WTC11 (cell line): ENCODE data around the gene A1CF. TPM values are rescaled to one million over a fixed set of nuclear protein-coding genes. Genes with fewer than 3 reads are reported as not detected.

ENCODE experiments used
- ATAC-seq: fragments of 200-7000 bp; cut with Tn5 transposase; 2 replicates; pipeline ENCODE4 v1.10.0; 2021; ENCODE audit warnings: mild to moderate bottlenecking, moderate library complexity
- CTCF ChIA-PET: fragments of 300-600 bp; sonication (Branson Sonifier 250); formaldehyde crosslinking; loops from one replicate; lab custom pipeline; 2021; ENCODE audit warnings: antibody characterized with exemption; lab: Charles Lee
- POLR2A ChIA-PET: fragments of 350-600 bp; sonication (Branson Sonifier 250); formaldehyde crosslinking; loops from one replicate; lab custom pipeline; 2021; ENCODE audit warnings: antibody characterized with exemption; lab: Charles Lee
- DNase-seq: peaks from one replicate; pipeline ENCODE4 v3.0.0; 2021; ENCODE audit warnings: low spot score
- H3K27ac Mint-ChIP-seq: 2 replicates; pipeline ENCODE4 v1.8.0; 2021; ENCODE audit warnings: mixed read lengths
- H3K27me3 Mint-ChIP-seq: 2 replicates; pipeline ENCODE4 v1.8.0; 2021; ENCODE audit warnings: low read depth, mild to moderate bottlenecking, moderate library complexity, mixed read lengths
- H3K36me3 Mint-ChIP-seq: 2 replicates; pipeline ENCODE4 v1.8.0; 2021; ENCODE audit warnings: mixed read lengths
- H3K4me1 Mint-ChIP-seq: 2 replicates; pipeline ENCODE4 v1.8.0; 2022; ENCODE audit warnings: mixed read lengths
- H3K4me3 Mint-ChIP-seq: 2 replicates; pipeline ENCODE4 v1.8.0; 2021; ENCODE audit warnings: mild to moderate bottlenecking, moderate library complexity, mixed read lengths
- H3K9me3 Mint-ChIP-seq: 2 replicates; pipeline ENCODE4 v1.8.0; 2021; ENCODE audit warnings: mixed read lengths
- NFATC4 ChIP-seq: fragments of 250-450 bp; sonication (Bioruptor Pico); IDR thresholded peaks from 2 replicates; pipeline ENCODE4 v1.9.0; 2021; ENCODE audit warnings: mild to moderate bottlenecking
- NFE2L1 ChIP-seq: sonication (generic); formaldehyde crosslinking; IDR thresholded peaks from 2 replicates; pipeline ENCODE4 v1.8.1; 2023; ENCODE audit warnings: missing genetic modification reagents
- NR2C2 ChIP-seq: sonication (generic); formaldehyde crosslinking; IDR thresholded peaks from 2 replicates; pipeline ENCODE4 v1.8.0; 2022; ENCODE audit warnings: mild to moderate bottlenecking, missing genetic modification reagents
- OVOL2 ChIP-seq: fragments of 250-450 bp; sonication (Bioruptor Pico); IDR thresholded peaks from 2 replicates; pipeline ENCODE4 v1.9.0; 2021; ENCODE audit warnings: mild to moderate bottlenecking, borderline replicate concordance
- TP53 ChIP-seq: sonication (generic); formaldehyde crosslinking; IDR thresholded peaks from 2 replicates; pipeline ENCODE4 v1.8.1; 2023; ENCODE audit warnings: mild to moderate bottlenecking, missing genetic modification reagents
- total RNA-seq: library from RNA; stranded (reverse); gene quantifications from 3 replicates; pipeline ENCODE4 v1.2.3, GENCODE V29; 2021
- TF ChIP-seq, protein P1 (sequence below): sonication (generic); formaldehyde crosslinking; IDR thresholded peaks from 2 replicates; pipeline ENCODE4 v1.8.1; 2022; ENCODE audit warnings: mild to moderate bottlenecking, missing genetic modification reagents, moderate library complexity, borderline replicate concordance
- TF ChIP-seq, protein P2 (sequence below): sonication (generic); formaldehyde crosslinking; IDR thresholded peaks from 2 replicates; pipeline ENCODE4 v1.8.0; 2022; ENCODE audit warnings: mild to moderate bottlenecking, missing genetic modification reagents
- TF ChIP-seq, protein P3 (sequence below): sonication (generic); formaldehyde crosslinking; IDR thresholded peaks from 2 replicates; pipeline ENCODE4 v1.8.0; 2023; ENCODE audit warnings: missing genetic modification reagents, mild to moderate bottlenecking, borderline replicate concordance
- TF ChIP-seq, protein P4 (sequence below): sonication (generic); formaldehyde crosslinking; IDR thresholded peaks from 2 replicates; pipeline ENCODE4 v1.8.1; 2022; ENCODE audit warnings: low read depth, missing genetic modification reagents, borderline replicate concordance
- TF ChIP-seq, protein P5 (sequence below): fragments of 250-450 bp; sonication (Bioruptor Pico); IDR thresholded peaks from 2 replicates; pipeline ENCODE4 v1.9.0; 2021; ENCODE audit warnings: mild to moderate bottlenecking

A1CF gene
- total RNA-seq, 1 experiment from 2014 or later = 0.07 TPM

DNA sequence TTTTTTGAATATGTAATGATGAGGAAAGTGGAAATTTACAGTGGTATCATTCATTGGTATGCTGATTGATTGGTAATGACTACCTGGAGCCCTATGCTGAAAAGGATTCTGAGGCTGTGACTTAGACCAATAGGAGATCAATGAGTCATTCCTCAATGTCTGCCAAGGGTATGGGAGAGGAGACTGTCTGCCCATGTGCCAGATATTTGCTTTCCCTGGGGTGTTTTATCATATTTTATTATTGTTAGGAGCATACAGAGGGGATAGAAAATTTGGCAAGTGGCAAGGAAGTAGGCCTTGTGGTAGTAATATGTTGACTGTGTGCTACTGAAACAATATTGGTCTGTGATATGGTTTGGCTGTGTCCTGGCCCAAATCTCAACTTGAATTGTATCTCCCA lies 90.9 kb downstream of the A1CF start:
- no peaks in the 10 kb centered on the region for H3K36me3 Mint-ChIP-seq
- CTCF ChIA-PET = no interaction called here
- TF ChIP-seq, protein P1, sequence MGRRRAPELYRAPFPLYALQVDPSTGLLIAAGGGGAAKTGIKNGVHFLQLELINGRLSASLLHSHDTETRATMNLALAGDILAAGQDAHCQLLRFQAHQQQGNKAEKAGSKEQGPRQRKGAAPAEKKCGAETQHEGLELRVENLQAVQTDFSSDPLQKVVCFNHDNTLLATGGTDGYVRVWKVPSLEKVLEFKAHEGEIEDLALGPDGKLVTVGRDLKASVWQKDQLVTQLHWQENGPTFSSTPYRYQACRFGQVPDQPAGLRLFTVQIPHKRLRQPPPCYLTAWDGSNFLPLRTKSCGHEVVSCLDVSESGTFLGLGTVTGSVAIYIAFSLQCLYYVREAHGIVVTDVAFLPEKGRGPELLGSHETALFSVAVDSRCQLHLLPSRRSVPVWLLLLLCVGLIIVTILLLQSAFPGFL (CRISPR knock-in tag) = no peak
- TF ChIP-seq, protein P2, sequence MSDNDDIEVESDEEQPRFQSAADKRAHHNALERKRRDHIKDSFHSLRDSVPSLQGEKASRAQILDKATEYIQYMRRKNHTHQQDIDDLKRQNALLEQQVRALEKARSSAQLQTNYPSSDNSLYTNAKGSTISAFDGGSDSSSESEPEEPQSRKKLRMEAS (CRISPR knock-in tag) = no peak
- no peak for TF ChIP-seq NR2C2 (CRISPR knock-in tag)
- no peak for TF ChIP-seq TP53 (CRISPR knock-in tag)
- TF ChIP-seq OVOL2 (CRISPR knock-in tag) = no peak
- TF ChIP-seq, protein P3, sequence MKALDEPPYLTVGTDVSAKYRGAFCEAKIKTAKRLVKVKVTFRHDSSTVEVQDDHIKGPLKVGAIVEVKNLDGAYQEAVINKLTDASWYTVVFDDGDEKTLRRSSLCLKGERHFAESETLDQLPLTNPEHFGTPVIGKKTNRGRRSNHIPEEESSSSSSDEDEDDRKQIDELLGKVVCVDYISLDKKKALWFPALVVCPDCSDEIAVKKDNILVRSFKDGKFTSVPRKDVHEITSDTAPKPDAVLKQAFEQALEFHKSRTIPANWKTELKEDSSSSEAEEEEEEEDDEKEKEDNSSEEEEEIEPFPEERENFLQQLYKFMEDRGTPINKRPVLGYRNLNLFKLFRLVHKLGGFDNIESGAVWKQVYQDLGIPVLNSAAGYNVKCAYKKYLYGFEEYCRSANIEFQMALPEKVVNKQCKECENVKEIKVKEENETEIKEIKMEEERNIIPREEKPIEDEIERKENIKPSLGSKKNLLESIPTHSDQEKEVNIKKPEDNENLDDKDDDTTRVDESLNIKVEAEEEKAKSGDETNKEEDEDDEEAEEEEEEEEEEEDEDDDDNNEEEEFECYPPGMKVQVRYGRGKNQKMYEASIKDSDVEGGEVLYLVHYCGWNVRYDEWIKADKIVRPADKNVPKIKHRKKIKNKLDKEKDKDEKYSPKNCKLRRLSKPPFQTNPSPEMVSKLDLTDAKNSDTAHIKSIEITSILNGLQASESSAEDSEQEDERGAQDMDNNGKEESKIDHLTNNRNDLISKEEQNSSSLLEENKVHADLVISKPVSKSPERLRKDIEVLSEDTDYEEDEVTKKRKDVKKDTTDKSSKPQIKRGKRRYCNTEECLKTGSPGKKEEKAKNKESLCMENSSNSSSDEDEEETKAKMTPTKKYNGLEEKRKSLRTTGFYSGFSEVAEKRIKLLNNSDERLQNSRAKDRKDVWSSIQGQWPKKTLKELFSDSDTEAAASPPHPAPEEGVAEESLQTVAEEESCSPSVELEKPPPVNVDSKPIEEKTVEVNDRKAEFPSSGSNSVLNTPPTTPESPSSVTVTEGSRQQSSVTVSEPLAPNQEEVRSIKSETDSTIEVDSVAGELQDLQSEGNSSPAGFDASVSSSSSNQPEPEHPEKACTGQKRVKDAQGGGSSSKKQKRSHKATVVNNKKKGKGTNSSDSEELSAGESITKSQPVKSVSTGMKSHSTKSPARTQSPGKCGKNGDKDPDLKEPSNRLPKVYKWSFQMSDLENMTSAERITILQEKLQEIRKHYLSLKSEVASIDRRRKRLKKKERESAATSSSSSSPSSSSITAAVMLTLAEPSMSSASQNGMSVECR (CRISPR knock-in tag) = no peak
- TF ChIP-seq, protein P4, sequence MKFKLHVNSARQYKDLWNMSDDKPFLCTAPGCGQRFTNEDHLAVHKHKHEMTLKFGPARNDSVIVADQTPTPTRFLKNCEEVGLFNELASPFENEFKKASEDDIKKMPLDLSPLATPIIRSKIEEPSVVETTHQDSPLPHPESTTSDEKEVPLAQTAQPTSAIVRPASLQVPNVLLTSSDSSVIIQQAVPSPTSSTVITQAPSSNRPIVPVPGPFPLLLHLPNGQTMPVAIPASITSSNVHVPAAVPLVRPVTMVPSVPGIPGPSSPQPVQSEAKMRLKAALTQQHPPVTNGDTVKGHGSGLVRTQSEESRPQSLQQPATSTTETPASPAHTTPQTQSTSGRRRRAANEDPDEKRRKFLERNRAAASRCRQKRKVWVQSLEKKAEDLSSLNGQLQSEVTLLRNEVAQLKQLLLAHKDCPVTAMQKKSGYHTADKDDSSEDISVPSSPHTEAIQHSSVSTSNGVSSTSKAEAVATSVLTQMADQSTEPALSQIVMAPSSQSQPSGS (CRISPR knock-in tag) = no peak
- TF ChIP-seq, all 79 proteins: peak for 0
- peaks cover 21% of the 10 kb centered on the region for H3K9me3 Mint-ChIP-seq
- H3K27me3 Mint-ChIP-seq = no peaks in the 10 kb centered on the region
- no peaks in the 10 kb centered on the region; the same call in 1 of the 2 replicates for H3K4me1 Mint-ChIP-seq
- no peak overlapping the region for H3K27ac Mint-ChIP-seq
- H3K4me3 Mint-ChIP-seq = no peak overlapping the region
- POLR2A ChIA-PET = no interaction called here
- no peak for ATAC-seq
- no peak for DNase-seq

DNA sequence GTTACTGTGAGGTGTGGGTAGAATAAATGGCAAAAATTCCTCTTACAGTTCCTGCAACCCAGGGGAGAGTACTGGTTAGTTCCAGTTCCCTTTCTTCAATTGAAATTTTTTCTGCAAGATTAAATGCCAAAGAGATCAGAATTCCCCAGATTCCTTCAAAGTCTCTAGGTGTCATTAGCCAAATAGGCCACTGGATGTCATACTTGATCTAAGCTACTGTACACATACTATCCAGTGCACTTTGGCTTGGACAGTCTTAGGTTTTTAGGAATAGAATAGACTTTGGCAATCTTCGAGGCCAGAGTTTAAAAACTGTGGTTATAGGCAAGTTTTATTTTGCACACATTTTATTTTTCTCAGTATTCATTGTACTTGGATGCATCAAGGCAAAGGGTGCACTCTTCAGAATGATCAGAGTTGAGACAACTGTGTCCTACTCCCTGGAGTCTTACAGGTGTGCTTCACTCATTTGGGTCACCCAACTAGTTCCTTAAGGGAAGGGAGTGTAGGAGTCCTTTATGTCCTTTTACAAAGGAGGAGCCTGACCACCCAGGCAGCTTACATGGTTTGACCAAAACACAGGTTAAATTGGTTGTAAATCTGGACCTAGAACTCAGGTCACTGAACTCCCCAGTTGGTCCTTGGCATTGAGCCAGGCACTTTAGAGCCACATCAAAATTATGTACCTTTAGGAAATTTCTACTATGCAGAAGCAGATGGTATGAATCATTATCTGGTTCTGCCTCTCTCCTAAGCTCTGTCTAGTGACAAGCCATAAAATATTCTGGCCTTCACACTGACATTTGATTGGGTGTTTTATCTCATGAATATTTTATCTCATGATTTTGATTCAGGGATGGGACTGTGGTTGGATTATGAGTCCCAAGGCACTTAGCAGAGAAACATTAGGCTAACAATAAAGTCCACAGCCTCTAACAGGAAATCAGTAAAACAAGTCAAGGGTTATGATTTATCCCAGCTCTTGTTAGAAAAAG lies 96.2 kb downstream of the A1CF start:
- H3K4me1 Mint-ChIP-seq = peaks cover 19% of the 10 kb centered on the region
- DNase-seq (no peak), ATAC-seq (peak; percentile 98)
- peaks cover 8% of the 10 kb centered on the region for H3K36me3 Mint-ChIP-seq
- peaks cover 6% of the 10 kb centered on the region for H3K9me3 Mint-ChIP-seq
- peak overlapping the region; percentile 45; the same call in 1 of the 2 replicates for H3K4me3 Mint-ChIP-seq
- H3K27ac Mint-ChIP-seq = no peak overlapping the region
- POLR2A ChIA-PET = interaction anchor here (0.6 kb wide), 1 partner anchor 60 kb away, joined by 4 read pairs; no protein-coding TSS in a partner anchor
- CTCF ChIA-PET = interaction anchor here (0.7 to 2.1 kb wide), 4 partner anchors 12 to 204 kb away, joined by 4 to 9 read pairs (median 5); no protein-coding TSS in a partner anchor
- TF ChIP-seq, protein P5, sequence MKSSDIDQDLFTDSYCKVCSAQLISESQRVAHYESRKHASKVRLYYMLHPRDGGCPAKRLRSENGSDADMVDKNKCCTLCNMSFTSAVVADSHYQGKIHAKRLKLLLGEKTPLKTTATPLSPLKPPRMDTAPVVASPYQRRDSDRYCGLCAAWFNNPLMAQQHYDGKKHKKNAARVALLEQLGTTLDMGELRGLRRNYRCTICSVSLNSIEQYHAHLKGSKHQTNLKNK = no peak
- TF ChIP-seq, protein P4 (CRISPR knock-in tag) = no peak
- TF ChIP-seq NFATC4 = no peak
- TF ChIP-seq NFE2L1 (CRISPR knock-in tag) = no peak
- H3K27me3 Mint-ChIP-seq = peaks cover 9% of the 10 kb centered on the region
